Measurements from ENCODE around the gene SLC25A17. TPM values are rescaled to one million over a fixed set of nuclear protein-coding genes. Genes with fewer than 3 reads are reported as not detected.

The SLC25A17 gene
- polyA plus RNA-seq, 1 donor (not counting 4 experiments of a cell fraction or from before 2014, with no cell fraction given): 40.0 TPM

DNA sequence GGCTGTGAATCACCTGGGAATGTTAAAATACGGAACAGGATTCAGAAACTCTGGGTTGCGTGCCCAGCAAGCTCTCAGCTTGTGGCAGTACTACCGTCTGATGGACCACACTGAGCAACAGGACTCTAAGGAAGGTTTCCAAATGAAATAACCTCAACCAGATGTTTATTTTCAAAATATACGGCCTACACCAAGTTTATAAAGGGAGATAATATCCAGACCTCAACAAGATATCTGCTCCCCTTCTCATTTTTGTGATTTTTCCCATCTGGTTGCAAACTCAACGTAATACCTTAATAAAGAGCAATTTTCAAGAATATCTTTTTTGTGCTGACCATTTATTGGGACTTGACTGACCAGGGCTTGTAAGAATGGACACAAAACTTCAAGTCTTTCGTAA, 49.4 kb downstream of the SLC25A17 start:
- peaks cover 5 to 30% of the 10 kb centered on the region in 2 experiments for H3K36me3 ChIP-seq (ENCODE audit: control insufficient read depth in 2 of 2, extremely low read depth in 1 of 2, insufficient read depth in 2 of 2, low read length in 2 of 2)
- dilution Hi-C loops (cut with MboI; ENCODE audit: extremely low pct_ligation_motif_present, low sequenced_read_pairs): no loop called here

GRCh38 chr22:40768206-40768605, 50.9 kb downstream of the SLC25A17 start:
- Histone ChIP-seq H3K36me3 (ENCODE audit: control insufficient read depth in 2 of 2, extremely low read depth in 1 of 2, insufficient read depth in 2 of 2, low read length in 2 of 2) (peaks cover 5 to 23% of the 10 kb centered on the region in 2 experiments), H3K27ac (ENCODE audit: control insufficient read depth, insufficient read depth, low read length) (no peak overlapping the region), H3K79me2 (ENCODE audit: control insufficient read depth, insufficient read depth, low read length) (no peaks in the 10 kb centered on the region), H4K20me1 (ENCODE audit: control insufficient read depth, extremely low read depth, insufficient read depth, low read length) (no peaks in the 10 kb centered on the region), H3K4me2 (ENCODE audit: control insufficient read depth, extremely low read depth, insufficient read depth, low read depth, low read length) (no peak overlapping the region), H3K4me3 (ENCODE audit: control insufficient read depth in 2 of 3, extremely low read depth in 1 of 3, insufficient read depth in 2 of 3, low read depth in 1 of 3, low read length in 3 of 3) (no peak overlapping the region), H3K9ac (ENCODE audit: control insufficient read depth, extremely low read depth, insufficient read depth, low read length) (no peak overlapping the region), H3K27me3 (ENCODE audit: control insufficient read depth, extremely low read depth, insufficient read depth, low read length) (no peaks in the 10 kb centered on the region), H3K4me1 (ENCODE audit: control insufficient read depth, extremely low read depth, insufficient read depth, low read length) (no peaks in the 10 kb centered on the region), H2AFZ (ENCODE audit: control insufficient read depth, low read length) (no peak overlapping the region), H3K9me3 (ENCODE audit: control insufficient read depth, low read depth, low read length) (no peaks in the 10 kb centered on the region), H3K9me1 (ENCODE audit: control insufficient read depth, extremely low read depth, insufficient read depth, low read length) (no peaks in the 10 kb centered on the region)
- no peak for TF ChIP-seq CTCF (optimal IDR thresholded peaks at IDR 0.05 in 1 of 3, IDR thresholded peaks at IDR 0.05 in 1 of 3, conservative IDR thresholded peaks at IDR 0.05 in 1 of 3; ENCODE audit: extremely low read depth in 1 of 3, insufficient read depth in 2 of 3, low read length in 3 of 3)
- TF ChIP-seq EZH2 (IDR thresholded peaks at IDR 0.05; ENCODE audit: low read length): no peak
- dilution Hi-C loops (cut with MboI; ENCODE audit: extremely low pct_ligation_motif_present, low sequenced_read_pairs): no loop called here
- no peak for DNase-seq (ENCODE audit: low read depth, low spot score)
- no peak for FAIRE-seq

More for the DNA sequence above, 49.4 kb downstream of the SLC25A17 start:
- Histone ChIP-seq H3K9me3 (ENCODE audit: control insufficient read depth, low read depth, low read length) (no peaks in the 10 kb centered on the region), H2AFZ (ENCODE audit: control insufficient read depth, low read length) (no peak overlapping the region), H4K20me1 (ENCODE audit: control insufficient read depth, extremely low read depth, insufficient read depth, low read length) (no peaks in the 10 kb centered on the region), H3K4me1 (ENCODE audit: control insufficient read depth, extremely low read depth, insufficient read depth, low read length) (no peaks in the 10 kb centered on the region), H3K4me3 (ENCODE audit: control insufficient read depth in 2 of 3, extremely low read depth in 1 of 3, insufficient read depth in 2 of 3, low read depth in 1 of 3, low read length in 3 of 3) (no peak overlapping the region), H3K9me1 (ENCODE audit: control insufficient read depth, extremely low read depth, insufficient read depth, low read length) (no peaks in the 10 kb centered on the region), H3K27ac (ENCODE audit: control insufficient read depth, insufficient read depth, low read length) (no peak overlapping the region), H3K27me3 (ENCODE audit: control insufficient read depth, extremely low read depth, insufficient read depth, low read length) (no peaks in the 10 kb centered on the region), H3K79me2 (ENCODE audit: control insufficient read depth, insufficient read depth, low read length) (no peaks in the 10 kb centered on the region), H3K9ac (ENCODE audit: control insufficient read depth, extremely low read depth, insufficient read depth, low read length) (no peak overlapping the region), H3K4me2 (ENCODE audit: control insufficient read depth, extremely low read depth, insufficient read depth, low read depth, low read length) (no peak overlapping the region)
- DNase-seq (ENCODE audit: low read depth, low spot score): no peak
- TF ChIP-seq CTCF (optimal IDR thresholded peaks at IDR 0.05 in 1 of 3, IDR thresholded peaks at IDR 0.05 in 1 of 3, conservative IDR thresholded peaks at IDR 0.05 in 1 of 3; ENCODE audit: extremely low read depth in 1 of 3, insufficient read depth in 2 of 3, low read length in 3 of 3) (no peak), EZH2 (IDR thresholded peaks at IDR 0.05; ENCODE audit: low read length) (no peak)
- FAIRE-seq: no peak
